Prostate gland (tissue), 2 donors: ENCODE results near the gene ZNF132. TPM values are rescaled to one million over a fixed set of nuclear protein-coding genes. Genes with fewer than 3 reads are reported as not detected.

ENCODE experiments used
- DNase-seq: peaks from one replicate; pipeline ENCODE4 v3.0.0-alpha.2; 2019; ENCODE audit warnings: low spot score
- H3K27ac ChIP-seq, 2 donors: fragments of 200-600 bp; sonication (generic); 2 replicates each; pipeline ENCODE4 v1.5.1; 2017 to 2019
- H3K27me3 ChIP-seq: fragments of 200-600 bp; sonication (generic); replicated peaks from 2 replicates; pipeline ENCODE4 v1.5.1; 2019; ENCODE audit not compliant: insufficient read depth
- H3K36me3 ChIP-seq, 2 donors: fragments of 200-600 bp; sonication (generic); 1 replicate in 1 of 2; 2 replicates in 1 of 2; pipeline versions ENCODE4 v1.5.1 to v1.8.1; 2017 to 2019
- H3K4me1 ChIP-seq: fragments of 200-600 bp; sonication (generic); replicated peaks from 2 replicates; pipeline ENCODE4 v1.5.1; 2019
- H3K4me3 ChIP-seq, 2 donors: fragments of 200-600 bp; sonication (generic); 2 replicates each; pipeline ENCODE4 v1.5.1; 2017 to 2019
- H3K9me3 ChIP-seq: fragments of 200-600 bp; sonication (generic); 2 replicates; pipeline ENCODE4 v1.5.1; 2017
- POLR2A ChIP-seq: fragments of 450-650 bp; IDR thresholded peaks from one replicate; pipeline ENCODE4 v1.6.1; 2016; ENCODE audit warnings: antibody characterized with exemption, mild to moderate bottlenecking
- POLR2AphosphoS5 ChIP-seq: sonication (generic); formaldehyde crosslinking; IDR thresholded peaks from one replicate; pipeline ENCODE4 v1.6.1; 2017; ENCODE audit warnings: antibody characterized with exemption
- WGBS: methylation state at CpG from one replicate; pipeline ENCODE4 v1.1.5; 2018; 5-methylcytosine and 5-hydroxymethylcytosine counted together
- intact Hi-C: fragments of 100-400 bp; cut with DNase I; formaldehyde crosslinking; loops from one replicate; pipeline ENCODE4 v1.14.2; 2022
- total RNA-seq, 2 donors: library from RNA; depleted of rRNA; stranded (reverse); fragments of >200 nt; gene quantifications; one replicate each; pipeline ENCODE4 v1.1.0, GENCODE V29; 2016
- TF ChIP-seq, protein P1 (sequence below), 4 experiments: fragments of 200-600 bp in 2 of 4; fragments of 450-650 bp in 2 of 4; sonication (generic) in 2 of 4; IDR thresholded peaks; 1 replicate in 3 of 4; 2 replicates in 1 of 4; pipeline ENCODE4 v1.5.1; 2016 to 2019; ENCODE audit warnings: antibody characterized with exemption in 4 of 4, mild to moderate bottlenecking in 2 of 4, moderate library complexity in 2 of 4

The ZNF132 gene
- total RNA-seq, 2 donors from 2014 or later: 8.1 to 12.2 TPM

DNA sequence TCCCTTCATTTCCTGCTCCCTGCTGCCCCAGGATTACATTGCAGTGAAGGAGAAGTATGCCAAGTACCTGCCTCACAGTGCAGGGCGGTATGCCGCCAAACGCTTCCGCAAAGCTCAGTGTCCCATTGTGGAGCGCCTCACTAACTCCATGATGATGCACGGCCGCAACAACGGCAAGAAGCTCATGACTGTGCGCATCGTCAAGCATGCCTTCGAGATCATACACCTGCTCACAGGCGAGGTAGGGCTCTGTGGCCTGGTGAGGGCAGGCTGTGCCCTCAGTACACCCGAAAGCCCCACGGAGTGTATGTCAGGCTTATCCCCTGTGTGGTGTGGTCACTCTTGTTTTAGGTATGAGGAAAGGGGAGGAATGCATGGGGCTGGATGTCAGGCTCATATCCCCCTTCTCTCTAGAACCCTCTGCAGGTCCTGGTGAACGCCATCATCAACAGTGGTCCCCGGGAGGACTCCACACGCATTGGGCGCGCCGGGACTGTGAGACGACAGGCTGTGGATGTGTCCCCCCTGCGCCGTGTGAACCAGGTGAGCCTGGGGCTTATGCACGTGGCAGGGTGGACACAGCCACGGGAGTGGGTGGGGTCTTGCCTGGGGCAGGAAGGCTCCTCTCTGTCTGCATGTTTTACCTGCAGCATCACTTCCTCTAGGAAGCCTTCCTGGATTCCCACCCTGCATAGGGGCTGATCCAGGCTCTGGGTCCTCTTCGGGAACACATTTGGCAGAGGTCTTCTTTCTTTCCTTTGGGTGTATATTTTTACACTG lies 46.8 kb downstream of the ZNF132 start:
- WGBS: 91% methylated on average over 26 of the region's 26 CpGs
- Histone ChIP-seq H3K9me3 (no peaks in the 10 kb centered on the region), H3K36me3 (peaks cover 12 to 22% of the 10 kb centered on the region in 2 donors), H3K27me3 (no peaks in the 10 kb centered on the region), H3K4me1 (no peaks in the 10 kb centered on the region), H3K4me3 (no peak overlapping the region), H3K27ac (no peak overlapping the region)
- TF ChIP-seq POLR2A (no peak), POLR2AphosphoS5 (no peak)
- TF ChIP-seq, protein P1, sequence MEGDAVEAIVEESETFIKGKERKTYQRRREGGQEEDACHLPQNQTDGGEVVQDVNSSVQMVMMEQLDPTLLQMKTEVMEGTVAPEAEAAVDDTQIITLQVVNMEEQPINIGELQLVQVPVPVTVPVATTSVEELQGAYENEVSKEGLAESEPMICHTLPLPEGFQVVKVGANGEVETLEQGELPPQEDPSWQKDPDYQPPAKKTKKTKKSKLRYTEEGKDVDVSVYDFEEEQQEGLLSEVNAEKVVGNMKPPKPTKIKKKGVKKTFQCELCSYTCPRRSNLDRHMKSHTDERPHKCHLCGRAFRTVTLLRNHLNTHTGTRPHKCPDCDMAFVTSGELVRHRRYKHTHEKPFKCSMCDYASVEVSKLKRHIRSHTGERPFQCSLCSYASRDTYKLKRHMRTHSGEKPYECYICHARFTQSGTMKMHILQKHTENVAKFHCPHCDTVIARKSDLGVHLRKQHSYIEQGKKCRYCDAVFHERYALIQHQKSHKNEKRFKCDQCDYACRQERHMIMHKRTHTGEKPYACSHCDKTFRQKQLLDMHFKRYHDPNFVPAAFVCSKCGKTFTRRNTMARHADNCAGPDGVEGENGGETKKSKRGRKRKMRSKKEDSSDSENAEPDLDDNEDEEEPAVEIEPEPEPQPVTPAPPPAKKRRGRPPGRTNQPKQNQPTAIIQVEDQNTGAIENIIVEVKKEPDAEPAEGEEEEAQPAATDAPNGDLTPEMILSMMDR (IDR thresholded peaks at IDR 0.05): no peak
- DNase-seq: no peak
- intact Hi-C loops: no loop called here

DNA sequence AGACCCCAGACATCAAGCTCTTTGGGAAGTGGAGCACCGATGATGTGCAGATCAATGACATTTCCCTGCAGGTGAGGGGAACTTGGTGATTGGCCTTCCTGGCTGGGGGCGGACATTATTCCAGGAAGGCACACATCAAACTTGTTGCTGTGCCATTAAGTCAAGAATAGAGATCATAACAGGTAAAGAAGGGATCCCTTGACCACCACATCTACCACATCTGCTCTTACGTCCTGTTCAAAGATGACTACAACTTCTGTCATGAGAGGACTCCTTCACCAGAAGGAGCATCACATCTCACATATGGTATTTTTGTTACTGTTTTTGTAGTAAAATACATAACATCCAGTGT lies 51.8 kb downstream of the ZNF132 start:
- DNase-seq: no peak
- WGBS: 84% methylated on average over 3 of the region's 3 CpGs
- intact Hi-C loops: no loop called here
- Histone ChIP-seq H3K4me3 (peak overlapping the region in 1 of 2 donors; percentile 67), H3K36me3 (peaks cover 3 to 6% of the 10 kb centered on the region in 2 donors), H3K27me3 (no peaks in the 10 kb centered on the region), H3K4me1 (peaks cover 7% of the 10 kb centered on the region), H3K27ac (no peak overlapping the region), H3K9me3 (no peaks in the 10 kb centered on the region)
- TF ChIP-seq POLR2A (no peak), POLR2AphosphoS5 (no peak)
- TF ChIP-seq, protein P1 (IDR thresholded peaks at IDR 0.05): no peak

GRCh38 chr19:58387338-58388174 lies 52.4 kb downstream of the ZNF132 start:
- peaks cover 7% of the 10 kb centered on the region for H3K4me1 ChIP-seq
- no peak for DNase-seq
- peak overlapping the region; percentile 92 to 94 for H3K27ac ChIP-seq
- TF ChIP-seq, protein P1 (IDR thresholded peaks at IDR 0.05): no peak
- TF ChIP-seq POLR2AphosphoS5 (no peak), POLR2A (no peak)
- intact Hi-C loops: no loop called here
- no peaks in the 10 kb centered on the region for H3K9me3 ChIP-seq
- no peaks in the 10 kb centered on the region for H3K27me3 ChIP-seq
- peak overlapping the region; percentile 53 to 67 for H3K4me3 ChIP-seq
- 8% methylated on average over 39 of the region's 39 CpGs for WGBS
- peaks cover 0 to under 1% of the 10 kb centered on the region in 2 donors for H3K36me3 ChIP-seq

DNA sequence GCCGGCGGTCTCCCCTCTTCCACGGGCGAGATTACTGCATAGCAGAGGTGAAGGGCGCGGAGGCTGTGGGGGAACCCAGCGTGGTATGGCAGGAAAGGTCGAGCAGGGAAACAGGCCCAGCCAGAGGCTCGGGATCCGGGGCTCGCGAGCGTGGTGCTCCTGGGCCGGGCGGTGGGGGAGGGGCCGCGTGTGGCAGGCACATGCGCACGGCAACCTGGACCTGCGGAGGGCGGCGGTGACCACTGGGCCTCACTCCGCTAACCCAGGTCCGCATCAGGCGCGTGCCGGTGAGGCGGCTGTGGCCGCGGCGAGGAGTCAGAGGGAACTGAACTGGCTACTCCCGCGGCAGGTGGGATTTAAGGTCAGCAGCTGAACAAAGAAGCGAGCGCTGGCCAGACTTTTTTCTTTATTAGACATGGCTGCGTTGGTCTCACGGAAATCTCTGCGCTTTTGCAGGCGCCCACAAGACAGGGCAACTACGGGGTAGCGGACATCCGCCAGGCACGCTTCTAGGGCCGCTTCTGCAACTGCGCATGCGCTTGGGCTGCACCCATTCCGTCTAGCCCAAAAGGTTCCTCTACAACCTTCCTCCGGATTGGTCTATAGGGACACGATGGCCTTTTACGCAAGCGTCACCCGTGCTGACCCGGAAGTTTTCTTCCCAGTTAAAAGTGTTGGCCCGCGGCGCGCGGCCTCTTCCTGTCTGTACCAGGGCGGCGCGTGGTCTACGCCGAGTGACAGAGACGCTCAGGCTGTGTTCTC lies 53.2 kb downstream of the ZNF132 start, which contains the start of gene RPS5:
RPS5 (plus strand) TSS at position 694 of the 762 bp plus-strand sequence. CDS start 869 bp downstream, outside the sequence.
- Histone ChIP-seq H3K4me3 (peak within 1 kb of the TSS; percentile 53 to 67), H3K9me3 (no peaks in the 10 kb centered on the region), H3K4me1 (peaks cover 10% of the 10 kb centered on the region), H3K27ac (peak within 1 kb of the TSS; percentile 92 to 94), H3K36me3 (no peaks in the 10 kb centered on the region), H3K27me3 (no peaks in the 10 kb centered on the region)
- TF ChIP-seq POLR2AphosphoS5: peak; percentile 98
- TF ChIP-seq, protein P1 (IDR thresholded peaks at IDR 0.05): peak in 2 of 4 experiments; percentile 7 to 12
- TF ChIP-seq POLR2A: peak; percentile 36
- under 1% methylated on average over 58 of the region's 64 CpGs for WGBS
- DNase-seq: peak; percentile 95
- intact Hi-C loops: no loop called here
